NCI-H460 (cell line): Measurements from ENCODE around the gene OR51G1. TPM values are rescaled to one million over a fixed set of nuclear protein-coding genes. Genes with fewer than 3 reads are reported as not detected.
A peak's percentile ranks its signal among the peaks of the same experiment; 100 is the strongest.
"Not testable (repeated sequence)": the region's sequence is repeated elsewhere in the genome, so short reads cannot be mapped to it uniquely, and the experiment has no call there.

Experiments
- DNase-seq: peaks from one replicate; pipeline ENCODE4 v3.0.0-alpha.2; 2016; ENCODE audit warnings: low read depth; ENCODE audit errors: extremely low read depth
- polyA plus RNA-seq: library from polyadenylated mRNA; depleted of rRNA; stranded (reverse); fragments of >200 nt; gene quantifications from 2 replicates; pipeline ENCODE4 v1.2.3, GENCODE V29; 2014; cell fraction: nucleus; rRNA removed
- total RNA-seq: library from RNA; depleted of rRNA; stranded (reverse); fragments of >200 nt; shearing (Covaris generic); gene quantifications from 2 replicates; pipeline ENCODE4 v1.2.3, GENCODE V29; 2014; rRNA removed

OR51G1 gene
- not detected in 2 replicates for total RNA-seq
- not detected in 2 replicates for polyA plus RNA-seq

DNA sequence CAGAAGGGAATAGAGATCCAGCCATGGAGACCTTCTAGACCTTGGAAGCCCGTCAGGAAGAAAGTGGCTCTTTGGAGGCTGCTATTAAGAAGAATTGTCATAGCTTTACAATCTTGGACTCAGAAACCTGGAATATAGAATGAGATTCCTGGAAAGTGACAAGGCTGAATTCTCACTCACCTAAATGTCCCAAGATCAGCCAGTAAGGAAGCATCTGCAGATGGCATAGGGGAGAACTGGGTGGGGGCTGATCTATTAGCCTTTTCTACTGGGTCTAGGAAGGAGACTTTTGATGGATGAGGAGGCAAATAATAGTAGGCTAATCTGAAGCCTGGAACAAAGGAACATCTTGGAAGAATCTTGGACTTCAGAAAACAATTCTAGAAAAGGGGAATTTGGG is at the start of gene OR51G1:
Gene OR51G1 (minus strand): TSS at position 101 of the 400 bp plus-strand sequence. CDS start 0 bp downstream, at position 101.
- no peak for DNase-seq

DNA sequence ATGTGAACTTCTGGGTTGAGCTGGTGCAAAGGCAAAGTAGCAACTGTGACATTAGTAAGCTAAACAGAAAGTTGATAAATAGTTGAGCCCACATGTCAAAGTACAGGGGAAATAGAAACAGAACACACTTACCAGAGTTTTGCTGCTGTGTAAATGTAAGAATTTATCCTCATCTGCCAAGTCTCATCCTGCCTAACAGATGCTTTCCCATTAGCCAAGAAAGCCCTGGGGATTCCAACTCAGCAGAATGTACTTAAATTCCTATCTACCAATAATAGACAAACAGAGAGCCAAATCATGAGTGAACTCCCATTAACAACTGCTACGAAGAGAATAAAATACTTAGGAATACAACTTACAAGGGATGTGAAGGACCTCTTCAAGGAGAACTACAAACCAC is 38.7 kb upstream of the OR51G1 start:
- no peak for DNase-seq

GRCh38 chr11:4960877-4961276 is 36.7 kb upstream of the OR51G1 start:
- DNase-seq = no peak

GRCh38 chr11:4957396-4957795 is 33.3 kb upstream of the OR51G1 start:
- no peak for DNase-seq

DNA sequence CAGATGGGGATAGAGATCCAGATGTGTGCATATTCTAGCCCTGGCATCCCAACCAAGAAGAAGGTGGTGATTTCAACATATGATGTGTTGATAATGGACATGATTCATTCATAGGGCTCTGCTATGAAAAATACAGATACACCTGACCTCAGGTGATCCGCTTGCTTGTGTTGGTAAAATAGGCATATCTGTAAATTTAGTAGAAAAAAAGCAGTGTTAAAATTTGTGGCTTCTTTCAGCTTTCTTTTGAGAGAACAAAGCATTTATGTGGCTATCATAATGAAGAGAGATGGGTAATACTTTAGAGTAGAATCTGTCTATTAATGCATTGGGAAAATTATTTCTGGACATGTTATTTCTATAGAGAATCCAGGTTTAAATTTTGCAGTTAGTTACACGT is 31.5 kb upstream of the OR51G1 start, which contains the start of gene OR51A2:
Gene OR51A2 (minus strand): TSS at position 101 of the 400 bp plus-strand sequence. CDS start 0 bp downstream, at position 101.
- not testable (repeated sequence) for DNase-seq

DNA sequence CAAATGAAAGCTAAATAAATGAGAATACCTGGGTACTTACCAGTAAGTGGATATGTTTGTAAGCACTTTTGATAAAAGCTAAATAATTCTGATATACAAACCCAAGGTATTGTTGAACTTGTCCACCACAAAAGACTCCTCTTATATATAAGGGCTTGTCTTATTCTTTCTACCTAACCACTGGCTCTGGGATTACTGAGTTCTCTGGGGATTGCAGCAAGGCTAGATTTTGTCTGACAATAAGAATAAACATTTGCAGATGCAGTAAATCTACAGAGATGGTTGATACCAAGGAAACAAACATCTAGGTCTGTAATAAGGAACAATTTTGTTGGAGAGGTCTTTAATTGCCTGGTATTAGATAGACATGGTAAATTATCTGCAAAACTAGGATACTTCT is 23.4 kb upstream of the OR51G1 start, which contains the start of gene OR51A4:
Gene OR51A4 (minus strand): TSS at position 101 of the 400 bp plus-strand sequence. CDS start 505 bp downstream, outside the sequence.
- no peak for DNase-seq

- no peak for DNase-seq
Observed at GRCh38 chr11:4936745-4937144, 12.6 kb upstream of the OR51G1 start.

DNA sequence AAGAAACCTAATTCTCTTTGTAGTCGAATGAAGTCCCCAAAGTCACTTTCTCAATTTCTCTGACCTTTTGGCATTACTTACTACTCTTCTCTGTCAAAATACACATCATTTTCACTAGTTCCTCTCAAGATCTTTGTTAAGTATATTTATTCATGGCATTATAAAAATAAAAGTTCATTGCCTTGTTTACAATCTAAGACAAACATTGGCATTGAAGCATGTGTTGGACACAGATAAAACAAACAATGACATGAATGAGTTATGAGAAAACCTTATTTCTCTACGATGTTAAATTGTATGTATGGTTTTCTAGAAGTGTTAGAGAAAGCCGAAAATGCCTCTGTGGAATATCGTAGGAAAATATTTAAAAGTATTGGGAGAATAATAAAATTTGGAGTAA is 8.6 kb upstream of the OR51G1 start:
- DNase-seq = no peak

- no peak for DNase-seq
Observed at GRCh38 chr11:4926608-4927007, 2.5 kb upstream of the OR51G1 start.

- peak; percentile 3 for DNase-seq
Observed at GRCh38 chr11:4922304-4922703, 1.8 kb downstream of the OR51G1 start.

DNA sequence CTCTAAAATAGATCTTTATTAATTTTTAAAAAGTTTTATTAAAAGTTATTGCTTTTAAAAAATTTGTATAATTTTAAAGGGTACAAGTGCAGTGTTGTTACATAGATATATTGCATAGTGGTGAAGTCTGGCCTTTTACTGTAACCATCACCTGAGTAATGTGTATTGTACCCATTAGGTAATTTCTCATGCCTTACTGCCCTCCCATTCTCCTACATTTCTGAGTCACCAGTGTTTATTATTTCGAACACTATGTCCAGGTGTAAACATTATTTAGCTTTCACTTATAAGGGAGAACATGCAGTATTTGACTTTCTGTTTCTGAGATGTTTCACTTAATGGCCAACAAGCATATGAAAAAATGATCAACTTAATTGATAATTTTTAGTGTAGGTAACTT is 2.3 kb downstream of the OR51G1 start:
- peak; percentile 2 for DNase-seq

GRCh38 chr11:4919250-4919649 is 4.9 kb downstream of the OR51G1 start, which contains the start of gene OR51G2:
OR51G2 (minus strand) TSS chr11:4919350; CDS start chr11:4915663, 3,687 bp downstream.
- DNase-seq = no peak

DNA sequence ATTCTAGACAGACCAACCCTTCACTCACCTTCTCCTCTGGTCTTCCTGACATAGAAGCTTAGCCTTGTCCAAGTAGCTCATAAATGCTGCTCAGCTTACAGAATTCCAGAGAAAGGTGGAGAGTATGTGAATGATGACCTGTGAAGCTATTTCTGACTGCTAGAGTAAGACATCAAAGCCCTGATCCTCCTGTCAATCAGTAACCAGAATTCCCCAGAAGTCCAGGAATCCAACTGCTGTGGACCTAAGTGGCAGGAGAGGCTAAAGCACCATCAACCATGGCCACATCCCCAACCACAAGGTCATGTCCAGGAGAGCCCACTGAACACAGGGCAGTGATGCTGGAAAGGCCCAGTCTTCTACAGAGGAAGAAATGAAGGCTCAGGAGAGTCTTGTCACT is 7.6 kb downstream of the OR51G1 start:
- DNase-seq = no peak

DNA sequence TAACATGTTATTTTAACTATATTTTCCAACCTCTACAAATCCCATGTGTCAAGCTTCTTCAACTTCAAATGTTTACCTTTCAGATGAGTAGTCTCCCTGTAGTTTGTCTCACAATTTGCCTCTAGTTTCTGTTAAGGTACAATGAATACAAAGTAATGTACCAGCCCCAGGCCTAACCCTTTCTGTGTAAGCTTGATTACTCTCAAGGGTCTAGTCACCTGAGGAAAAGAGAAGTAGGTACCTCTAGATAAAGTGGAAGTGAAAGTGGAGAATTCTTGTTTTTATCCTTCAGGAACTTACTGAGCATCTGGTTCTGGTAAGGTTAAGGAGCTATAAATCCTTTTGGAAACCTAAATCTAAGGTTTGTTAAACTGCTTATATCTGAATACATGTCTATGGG is 20.7 kb downstream of the OR51G1 start, which contains the start of gene OR51A7:
Gene OR51A7 (plus strand): TSS at position 300 of the 400 bp plus-strand sequence. CDS start 3,587 bp downstream, outside the sequence.
- no peak for DNase-seq

- no peak for DNase-seq
Observed at GRCh38 chr11:4891996-4892640, 32.0 kb downstream of the OR51G1 start.

DNA sequence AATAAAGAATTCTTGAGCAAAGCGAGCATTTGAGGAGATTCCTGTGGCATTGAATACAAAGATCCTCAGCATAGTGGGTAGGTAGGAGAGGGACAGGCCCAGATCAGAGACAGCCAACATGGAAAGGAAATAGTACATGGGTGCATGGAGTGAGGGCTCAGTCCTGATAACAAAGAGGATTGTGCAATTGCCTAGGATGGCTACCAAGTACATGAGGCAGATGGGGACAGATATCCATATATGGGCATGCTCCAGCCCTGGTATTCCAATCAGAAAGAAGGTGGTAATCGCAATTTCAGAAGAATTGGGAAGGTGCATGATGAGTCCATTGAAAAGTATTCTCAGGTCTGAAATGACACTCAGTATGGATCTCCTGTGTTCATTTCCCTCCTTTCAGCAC is 33.9 kb downstream of the OR51G1 start:
- no peak for DNase-seq

DNA sequence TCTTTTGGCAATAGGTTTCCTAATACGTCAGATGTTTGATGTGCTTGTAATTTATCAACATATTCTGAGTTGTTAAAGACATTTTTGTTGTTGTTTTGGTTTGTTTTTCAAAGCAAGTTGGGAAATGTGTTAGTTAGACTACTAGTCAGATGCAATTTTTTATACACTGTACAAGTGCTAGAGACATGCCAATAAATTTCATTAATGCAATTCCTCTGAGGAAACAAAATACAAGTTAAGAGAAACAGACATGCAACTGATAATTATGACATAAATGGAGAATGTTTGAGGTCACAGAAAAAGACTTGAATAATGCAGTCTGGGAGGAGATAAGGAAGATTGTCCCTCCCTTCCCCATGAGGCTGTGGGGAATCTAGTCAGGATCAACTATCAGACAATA is 36.5 kb downstream of the OR51G1 start:
- DNase-seq = no peak

GRCh38 chr11:4886186-4886585 is 38.0 kb downstream of the OR51G1 start:
- no peak for DNase-seq

- DNase-seq = no peak
Observed at GRCh38 chr11:4884361-4884760, 39.8 kb downstream of the OR51G1 start.

GRCh38 chr11:4882543-4882942 is 41.6 kb downstream of the OR51G1 start:
- no peak for DNase-seq

DNA sequence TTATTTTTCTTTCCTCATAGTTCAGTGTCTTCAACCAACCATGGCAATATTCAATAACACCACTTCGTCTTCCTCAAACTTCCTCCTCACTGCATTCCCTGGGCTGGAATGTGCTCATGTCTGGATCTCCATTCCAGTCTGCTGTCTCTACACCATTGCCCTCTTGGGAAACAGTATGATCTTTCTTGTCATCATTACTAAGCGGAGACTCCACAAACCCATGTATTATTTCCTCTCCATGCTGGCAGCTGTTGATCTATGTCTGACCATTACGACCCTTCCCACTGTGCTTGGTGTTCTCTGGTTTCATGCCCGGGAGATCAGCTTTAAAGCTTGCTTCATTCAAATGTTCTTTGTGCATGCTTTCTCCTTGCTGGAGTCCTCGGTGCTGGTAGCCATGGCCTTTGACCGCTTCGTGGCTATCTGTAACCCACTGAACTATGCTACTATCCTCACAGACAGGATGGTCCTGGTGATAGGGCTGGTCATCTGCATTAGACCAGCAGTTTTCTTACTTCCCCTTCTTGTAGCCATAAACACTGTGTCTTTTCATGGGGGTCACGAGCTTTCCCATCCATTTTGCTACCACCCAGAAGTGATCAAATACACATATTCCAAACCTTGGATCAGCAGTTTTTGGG is 42.2 kb downstream of the OR51G1 start, which contains the start of gene OR51T1:
Gene OR51T1 (plus strand): TSS at position 41 of the 641 bp plus-strand sequence. CDS start 0 bp downstream, at position 41.
- no peak for DNase-seq

DNA sequence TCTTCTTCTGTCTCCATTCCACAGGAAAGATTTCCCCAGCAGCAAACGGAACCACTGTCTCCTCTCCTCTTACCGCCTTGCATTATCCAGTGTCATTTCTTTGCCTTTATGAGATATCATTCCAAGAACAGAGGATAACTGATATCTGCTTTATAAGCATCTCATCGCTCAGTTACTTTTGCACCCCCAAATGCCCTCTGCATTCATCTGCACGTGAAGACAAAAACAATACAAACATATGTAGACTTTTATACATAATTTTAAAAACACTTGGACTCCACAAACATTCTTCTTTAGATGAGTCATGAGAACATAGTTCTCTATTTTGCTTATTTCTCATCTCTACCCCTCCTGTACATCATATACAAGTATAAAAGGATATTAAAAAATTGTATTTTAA is 43.0 kb downstream of the OR51G1 start:
- DNase-seq = no peak
